Nephron (organoid): ENCODE data around the gene GGT5.
A peak's percentile ranks its signal among the peaks of the same experiment; 100 is the strongest.
"Not testable (repeated sequence)": the region's sequence is repeated elsewhere in the genome, so short reads cannot be mapped to it uniquely, and the experiment has no call there.

Experiments used
- H3K27ac Mint-ChIP-seq, 3 experiments: 2 replicates each; pipeline ENCODE4 v1.8.0; 2020; ENCODE audit warnings: mixed read lengths in 3 of 3, mild to moderate bottlenecking in 2 of 3, moderate library complexity in 1 of 3
- H3K27me3 Mint-ChIP-seq: 2 replicates; pipeline ENCODE4 v1.8.0; 2021; ENCODE audit warnings: low read depth, mild to moderate bottlenecking, moderate library complexity, mixed read lengths
- H3K36me3 Mint-ChIP-seq: 2 replicates; pipeline ENCODE4 v1.8.0; 2020; ENCODE audit warnings: low read depth, mixed read lengths
- H3K4me1 Mint-ChIP-seq: 2 replicates; pipeline ENCODE4 v1.8.0; 2020; ENCODE audit warnings: mixed read lengths
- H3K4me3 Mint-ChIP-seq, 3 experiments: 2 replicates each; pipeline ENCODE4 v1.8.0; 2020; ENCODE audit warnings: mild to moderate bottlenecking in 3 of 3, mixed read lengths in 3 of 3, moderate library complexity in 2 of 3
- H3K9me3 Mint-ChIP-seq: 2 replicates; pipeline ENCODE4 v1.8.0; 2020; ENCODE audit warnings: mixed read lengths
- CTCF ChIP-seq, 3 experiments: fragments of 200-600 bp; sonication (generic); IDR thresholded peaks; one replicate each; pipeline ENCODE4 v1.5.0; 2021; ENCODE audit warnings: antibody characterized with exemption in 3 of 3; ENCODE audit not compliant: unreplicated experiment in 3 of 3

GGT5 gene

GRCh38 chr22:24244144-24244787 is 616 bp downstream of the GGT5 start:
- no peaks in the 10 kb centered on the region for H3K9me3 Mint-ChIP-seq
- no peaks in the 10 kb centered on the region for H3K27me3 Mint-ChIP-seq
- peak overlapping the region; percentile 88 to 93 (median 93) for H3K27ac Mint-ChIP-seq
- H3K36me3 Mint-ChIP-seq = no peaks in the 10 kb centered on the region
- no peak for TF ChIP-seq CTCF (IDR thresholded peaks at IDR 0.05; ENCODE audit: unreplicated experiment in 3 of 3)
- peak overlapping the region; percentile 40 to 79 (median 73) for H3K4me3 Mint-ChIP-seq
- peaks cover 48% of the 10 kb centered on the region for H3K4me1 Mint-ChIP-seq

- Mint-ChIP-seq H3K27ac (peak overlapping the region; percentile 82 to 92 (median 85)), H3K4me1 (peaks cover 48% of the 10 kb centered on the region), H3K4me3 (peak overlapping the region; percentile 67 to 73 (median 68))
- not testable (repeated sequence) for H3K9me3 Mint-ChIP-seq, H3K36me3 Mint-ChIP-seq, H3K27me3 Mint-ChIP-seq
Observed at GRCh38 chr22:24243417-24243816, 1.5 kb downstream of the GGT5 start.

DNA sequence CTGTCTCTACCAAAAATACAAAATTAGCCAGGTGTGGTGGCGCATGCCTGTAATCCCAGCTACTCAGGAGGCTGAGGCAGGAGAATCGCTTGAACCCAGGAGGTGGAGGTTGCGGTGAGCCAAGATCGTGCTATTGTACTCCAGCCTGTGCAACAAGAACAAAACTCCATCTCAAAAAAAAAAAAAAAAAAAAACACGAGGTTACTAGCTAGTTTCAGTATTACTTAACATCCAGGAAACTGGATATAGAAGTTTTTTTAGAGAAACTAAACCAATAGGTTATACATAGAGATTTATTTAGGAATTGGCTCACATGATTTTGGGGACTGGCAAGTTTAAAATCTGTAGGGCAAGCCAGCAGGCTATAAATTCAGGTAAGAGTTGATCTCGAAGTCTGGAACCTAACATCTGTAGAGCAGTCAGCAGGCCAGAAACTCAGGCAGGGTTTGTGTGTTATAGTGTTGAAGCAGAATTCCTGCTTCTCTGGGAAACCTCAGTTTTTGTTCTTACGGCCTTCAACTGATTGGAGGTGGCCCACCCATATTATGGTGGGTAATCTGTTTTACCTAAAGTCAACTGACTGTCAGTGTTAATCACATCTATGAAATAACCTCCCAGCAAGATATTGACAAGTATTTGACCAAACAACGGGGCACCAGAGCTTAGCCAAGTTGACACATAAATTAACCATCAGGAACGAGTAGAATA is 3.7 kb downstream of the GGT5 start:
- H3K27me3 Mint-ChIP-seq, H3K9me3 Mint-ChIP-seq, H3K36me3 Mint-ChIP-seq: not testable (repeated sequence)
- Mint-ChIP-seq H3K4me1 (peaks cover 39% of the 10 kb centered on the region), H3K27ac (peak overlapping the region in 2 of 3 experiments; percentile 49 to 66), H3K4me3 (peak overlapping the region in 1 of 3 experiments; percentile 54)

- Mint-ChIP-seq H3K4me1 (peaks cover 33% of the 10 kb centered on the region), H3K27ac (no peak overlapping the region), H3K27me3 (no peaks in the 10 kb centered on the region), H3K9me3 (no peaks in the 10 kb centered on the region), H3K4me3 (no peak overlapping the region), H3K36me3 (no peaks in the 10 kb centered on the region)
- TF ChIP-seq CTCF (IDR thresholded peaks at IDR 0.05; ENCODE audit: unreplicated experiment in 3 of 3) = no peak
Observed at GRCh38 chr22:24240381-24240780, 4.5 kb downstream of the GGT5 start.

- H3K4me1 Mint-ChIP-seq = peaks cover 15% of the 10 kb centered on the region
- H3K36me3 Mint-ChIP-seq, H3K27me3 Mint-ChIP-seq, H3K27ac Mint-ChIP-seq, H3K4me3 Mint-ChIP-seq, H3K9me3 Mint-ChIP-seq: not testable (repeated sequence)
Observed at GRCh38 chr22:24238101-24238694, 6.7 kb downstream of the GGT5 start.

DNA sequence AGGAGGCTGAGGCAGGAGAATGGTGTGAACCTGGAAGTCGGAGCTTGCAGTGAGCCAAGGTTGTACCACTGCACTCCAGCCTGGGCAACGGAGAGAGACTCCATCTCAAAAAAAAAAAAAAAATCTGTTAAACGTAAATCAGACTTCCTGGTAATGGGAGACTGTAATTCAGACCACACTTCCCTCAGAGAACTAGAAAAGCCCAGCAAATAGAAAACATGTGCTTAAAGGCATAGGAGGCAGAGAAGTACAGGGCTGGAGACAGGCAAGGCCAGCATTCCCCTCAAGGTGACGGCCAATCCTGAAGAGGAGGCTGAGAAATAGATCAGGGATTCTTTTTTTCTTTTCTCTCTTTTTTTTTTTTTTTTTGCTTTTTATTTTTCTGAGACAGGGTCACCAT is 8.2 kb downstream of the GGT5 start:
- H3K9me3 Mint-ChIP-seq = no peaks in the 10 kb centered on the region
- H3K27ac Mint-ChIP-seq = peak overlapping the region; percentile 29 to 67 (median 39)
- no peaks in the 10 kb centered on the region for H3K27me3 Mint-ChIP-seq
- H3K4me3 Mint-ChIP-seq = no peak overlapping the region
- no peaks in the 10 kb centered on the region for H3K36me3 Mint-ChIP-seq
- TF ChIP-seq CTCF (IDR thresholded peaks at IDR 0.05; ENCODE audit: unreplicated experiment in 3 of 3) = no peak
- H3K4me1 Mint-ChIP-seq = peaks cover 5% of the 10 kb centered on the region

GRCh38 chr22:24235315-24235714 is 9.6 kb downstream of the GGT5 start:
- peaks cover 3% of the 10 kb centered on the region for H3K36me3 Mint-ChIP-seq
- no peak for TF ChIP-seq CTCF (IDR thresholded peaks at IDR 0.05; ENCODE audit: unreplicated experiment in 3 of 3)
- no peaks in the 10 kb centered on the region for H3K9me3 Mint-ChIP-seq
- no peaks in the 10 kb centered on the region for H3K27me3 Mint-ChIP-seq
- H3K4me1 Mint-ChIP-seq = no peaks in the 10 kb centered on the region
- H3K27ac Mint-ChIP-seq = no peak overlapping the region
- no peak overlapping the region for H3K4me3 Mint-ChIP-seq
